ENCODE data around the gene CDH11. TPM values are rescaled to one million over a fixed set of nuclear protein-coding genes. Genes with fewer than 3 reads are reported as not detected.

The CDH11 gene
- polyA plus RNA-seq, 1 donor (not counting 4 experiments of a cell fraction or from before 2014, with no cell fraction given) = 36.8 TPM

GRCh38 chr16:65037556-65037955, 84.3 kb downstream of the CDH11 start:
- Histone ChIP-seq H3K27me3 (ENCODE audit: control insufficient read depth, extremely low read depth, insufficient read depth, low read length) (no peaks in the 10 kb centered on the region), H3K27ac (ENCODE audit: control insufficient read depth, insufficient read depth, low read length) (no peak overlapping the region), H3K9me3 (ENCODE audit: control insufficient read depth, low read depth, low read length) (no peaks in the 10 kb centered on the region), H2AFZ (ENCODE audit: control insufficient read depth, low read length) (no peak overlapping the region), H3K79me2 (ENCODE audit: control insufficient read depth, insufficient read depth, low read length) (peaks cover 35% of the 10 kb centered on the region), H3K4me1 (ENCODE audit: control insufficient read depth, extremely low read depth, insufficient read depth, low read length) (no peaks in the 10 kb centered on the region), H3K4me3 (ENCODE audit: control insufficient read depth in 2 of 3, extremely low read depth in 1 of 3, insufficient read depth in 2 of 3, low read depth in 1 of 3, low read length in 3 of 3) (no peak overlapping the region), H3K9ac (ENCODE audit: control insufficient read depth, extremely low read depth, insufficient read depth, low read length) (no peak overlapping the region), H3K36me3 (ENCODE audit: control insufficient read depth in 2 of 2, extremely low read depth in 1 of 2, insufficient read depth in 2 of 2, low read length in 2 of 2) (no peaks in the 10 kb centered on the region), H3K4me2 (ENCODE audit: control insufficient read depth, extremely low read depth, insufficient read depth, low read depth, low read length) (no peak overlapping the region), H3K9me1 (ENCODE audit: control insufficient read depth, extremely low read depth, insufficient read depth, low read length) (no peaks in the 10 kb centered on the region), H4K20me1 (ENCODE audit: control insufficient read depth, extremely low read depth, insufficient read depth, low read length) (no peaks in the 10 kb centered on the region)
- TF ChIP-seq CTCF (optimal IDR thresholded peaks at IDR 0.05 in 1 of 3, IDR thresholded peaks at IDR 0.05 in 1 of 3, conservative IDR thresholded peaks at IDR 0.05 in 1 of 3; ENCODE audit: extremely low read depth in 1 of 3, insufficient read depth in 2 of 3, low read length in 3 of 3) (no peak), EZH2 (IDR thresholded peaks at IDR 0.05; ENCODE audit: low read length) (no peak)
- dilution Hi-C loops (cut with MboI; ENCODE audit: extremely low pct_ligation_motif_present, low sequenced_read_pairs) = no loop called here
- FAIRE-seq = no peak
- DNase-seq (ENCODE audit: low read depth, low spot score) = no peak

- Histone ChIP-seq H3K27me3 (ENCODE audit: control insufficient read depth, extremely low read depth, insufficient read depth, low read length) (no peaks in the 10 kb centered on the region), H3K9me1 (ENCODE audit: control insufficient read depth, extremely low read depth, insufficient read depth, low read length) (no peaks in the 10 kb centered on the region), H3K9me3 (ENCODE audit: control insufficient read depth, low read depth, low read length) (no peaks in the 10 kb centered on the region), H3K79me2 (ENCODE audit: control insufficient read depth, insufficient read depth, low read length) (peaks cover 34% of the 10 kb centered on the region), H3K4me1 (ENCODE audit: control insufficient read depth, extremely low read depth, insufficient read depth, low read length) (no peaks in the 10 kb centered on the region), H3K9ac (ENCODE audit: control insufficient read depth, extremely low read depth, insufficient read depth, low read length) (no peak overlapping the region), H3K36me3 (ENCODE audit: control insufficient read depth in 2 of 2, extremely low read depth in 1 of 2, insufficient read depth in 2 of 2, low read length in 2 of 2) (no peaks in the 10 kb centered on the region), H4K20me1 (ENCODE audit: control insufficient read depth, extremely low read depth, insufficient read depth, low read length) (no peaks in the 10 kb centered on the region), H2AFZ (ENCODE audit: control insufficient read depth, low read length) (no peak overlapping the region), H3K4me2 (ENCODE audit: control insufficient read depth, extremely low read depth, insufficient read depth, low read depth, low read length) (no peak overlapping the region), H3K4me3 (ENCODE audit: control insufficient read depth in 2 of 3, extremely low read depth in 1 of 3, insufficient read depth in 2 of 3, low read depth in 1 of 3, low read length in 3 of 3) (no peak overlapping the region), H3K27ac (ENCODE audit: control insufficient read depth, insufficient read depth, low read length) (no peak overlapping the region)
- dilution Hi-C loops (cut with MboI; ENCODE audit: extremely low pct_ligation_motif_present, low sequenced_read_pairs) = no loop called here
- TF ChIP-seq EZH2 (IDR thresholded peaks at IDR 0.05; ENCODE audit: low read length) (no peak), CTCF (optimal IDR thresholded peaks at IDR 0.05 in 1 of 3, IDR thresholded peaks at IDR 0.05 in 1 of 3, conservative IDR thresholded peaks at IDR 0.05 in 1 of 3; ENCODE audit: extremely low read depth in 1 of 3, insufficient read depth in 2 of 3, low read length in 3 of 3) (no peak)
- FAIRE-seq (no peak), DNase-seq (ENCODE audit: low read depth, low spot score) (no peak)
Measured at GRCh38 chr16:65034915-65035314, 86.9 kb downstream of the CDH11 start.
